HG03442 (cell line): ENCODE data around the gene XIAP.

Experiments used
- ATAC-seq: cut with Tn5 transposase; IDR thresholded peaks from one replicate; pipeline ENCODE4 v1.9.1; 2021; ENCODE audit warnings: mild to moderate bottlenecking, moderate library complexity; ENCODE audit not compliant: unreplicated experiment

Gene XIAP

GRCh38 chrX:123959281-123960063 lies 99.6 kb downstream of the XIAP start:
- ATAC-seq, result no peak

- no peak for ATAC-seq
Measured at GRCh38 chrX:123960956-123961267, 101.1 kb downstream of the XIAP start.

- no peak for ATAC-seq
Measured at GRCh38 chrX:123961268-123962005, 101.6 kb downstream of the XIAP start, which contains the start of gene STAG2. Gene STAG2, plus strand, starts transcription at chrX:123961706. Its CDS starts 60,922 bp downstream, at chrX:124022628.

GRCh38 chrX:123962006-123962467 lies 102.2 kb downstream of the XIAP start:
- no peak for ATAC-seq

- peak; percentile 59 for ATAC-seq
Measured at GRCh38 chrX:123962794-123963373, 103.0 kb downstream of the XIAP start.
